HG02884 (cell line): Measurements from ENCODE around the gene RAB40C.
"Not testable (repeated sequence)": the region's sequence is repeated elsewhere in the genome, so short reads cannot be mapped to it uniquely, and the experiment has no call there.

Experiments used
- ATAC-seq: cut with Tn5 transposase; IDR thresholded peaks from one replicate; pipeline ENCODE4 v1.9.1; 2021; ENCODE audit warnings: mild to moderate bottlenecking, moderate library complexity; ENCODE audit not compliant: unreplicated experiment

Gene RAB40C

DNA sequence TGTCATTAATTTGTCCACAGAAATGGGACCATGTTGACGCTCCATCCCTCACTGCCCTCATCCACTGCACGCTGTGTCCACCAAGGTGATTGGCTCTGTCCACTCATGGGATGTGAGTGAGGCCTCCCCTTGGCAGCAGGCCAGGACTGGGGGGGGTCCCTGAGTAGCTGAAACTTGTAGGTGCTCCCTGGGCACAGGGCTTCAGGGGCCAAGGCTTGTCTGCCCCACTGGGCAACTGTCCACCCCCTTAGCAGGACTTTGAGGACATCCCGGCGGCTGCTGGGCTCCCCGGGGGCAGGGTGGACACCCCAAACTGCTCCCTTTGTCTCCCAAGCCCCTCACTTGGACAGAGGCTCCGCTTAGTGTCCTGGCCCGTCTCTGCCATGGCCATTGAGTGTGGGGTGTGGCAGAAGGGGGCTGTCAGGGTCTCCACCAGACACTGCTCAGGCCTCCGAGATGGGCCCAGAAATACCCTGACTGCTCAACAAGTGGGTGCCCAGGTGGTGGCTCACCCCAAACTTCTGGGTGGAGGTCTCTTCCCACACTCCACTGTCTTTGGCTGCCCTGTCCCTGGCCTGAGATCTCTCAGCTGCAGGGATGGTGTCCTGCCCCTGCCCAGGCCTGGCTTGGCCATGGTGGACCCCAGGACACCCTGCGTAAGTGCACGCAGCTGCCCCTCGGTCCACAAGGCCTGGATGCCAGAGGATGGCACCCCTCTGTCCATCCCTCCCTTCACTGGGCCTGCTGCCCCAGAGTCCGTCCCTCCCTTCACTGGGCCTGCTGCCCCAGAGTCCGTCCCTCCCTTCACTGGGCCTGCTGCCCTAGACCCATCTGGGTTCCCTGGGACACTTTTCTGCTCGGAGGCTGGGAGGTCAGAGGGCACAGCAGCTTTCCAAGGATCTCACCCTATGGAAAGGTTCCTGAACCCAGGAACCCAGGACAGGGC lies 2.9 kb upstream of the RAB40C start:
- no peak for ATAC-seq

DNA sequence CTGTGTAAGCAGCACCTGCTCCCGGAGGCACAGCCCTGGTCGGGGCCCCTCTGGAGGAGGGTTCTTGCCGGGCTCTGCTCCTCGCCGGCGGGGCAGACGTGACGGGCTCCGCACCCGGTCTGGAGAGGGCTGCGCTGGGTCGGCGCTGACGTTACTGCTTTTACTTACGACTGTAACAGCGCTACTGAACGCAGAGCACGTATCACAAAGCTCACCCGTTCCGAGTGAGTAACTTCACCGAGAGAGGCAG lies 1.3 kb upstream of the RAB40C start:
- no peak for ATAC-seq

DNA sequence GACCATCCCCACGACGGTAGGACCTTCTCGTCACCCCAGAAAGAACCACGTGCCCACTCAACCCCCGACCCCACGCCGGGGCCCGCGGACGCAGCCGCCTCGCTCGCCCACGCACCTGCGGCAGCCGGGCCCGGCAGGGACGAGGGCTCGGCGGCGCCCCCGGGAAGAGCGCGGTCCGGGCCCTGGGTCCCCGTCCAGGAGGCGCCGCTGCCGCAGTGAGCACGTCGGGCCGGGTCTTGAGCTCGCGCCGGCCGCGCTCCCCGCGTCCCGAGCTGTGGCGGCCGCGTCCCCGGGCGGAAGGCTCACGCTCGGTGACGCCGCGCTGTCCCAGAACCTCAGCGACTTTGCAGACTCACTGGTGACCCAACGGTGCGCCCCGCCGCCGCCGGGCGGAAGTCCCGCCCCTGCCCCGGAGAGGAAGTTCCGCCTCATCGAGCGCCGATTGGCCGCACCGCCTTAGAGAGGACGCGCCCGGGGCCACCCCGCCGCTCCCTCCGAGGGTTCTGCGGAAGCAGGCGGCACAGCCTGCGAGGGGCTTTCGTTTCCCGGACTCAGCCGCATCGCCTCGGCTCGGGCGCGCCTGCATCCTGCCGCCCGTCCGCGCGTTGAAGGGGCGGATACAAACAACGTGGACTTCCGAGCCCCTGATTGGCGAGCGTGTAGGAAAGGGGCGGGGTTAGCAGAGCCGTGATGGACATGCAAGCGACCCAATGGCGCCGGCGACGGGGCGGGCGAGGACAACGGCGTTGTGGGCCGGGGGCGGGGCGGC lies 793 bp upstream of the RAB40C start:
- peak; percentile 68 for ATAC-seq

DNA sequence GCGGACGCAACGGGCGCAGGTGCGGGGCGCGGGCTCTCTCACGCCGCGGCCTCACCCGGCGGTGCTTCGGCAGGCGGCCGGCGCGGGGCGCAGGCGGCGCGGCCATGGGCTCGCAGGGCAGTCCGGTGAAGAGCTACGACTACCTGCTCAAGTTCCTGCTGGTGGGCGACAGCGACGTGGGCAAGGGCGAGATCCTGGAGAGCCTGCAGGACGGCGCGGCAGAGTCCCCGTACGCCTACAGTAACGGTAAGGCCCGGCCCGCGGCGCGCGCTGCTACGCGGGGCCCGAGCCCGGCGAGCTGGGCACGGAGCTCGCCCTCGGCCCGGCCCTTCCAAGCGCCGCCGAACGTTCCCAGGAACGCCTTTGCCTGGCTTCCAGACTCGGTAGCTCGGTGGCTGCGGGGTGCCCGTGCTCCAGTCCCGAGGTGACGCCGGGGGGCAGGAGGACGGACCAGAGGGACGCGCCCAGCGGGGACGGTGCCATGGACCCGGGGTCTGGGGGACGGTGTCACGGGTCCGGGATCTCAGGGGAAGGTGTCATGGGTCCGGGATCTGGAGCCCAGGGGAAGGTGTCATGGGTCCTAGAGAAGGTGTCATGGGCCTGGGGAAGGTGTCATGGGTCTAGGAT lies 435 bp downstream of the RAB40C start:
- no peak for ATAC-seq

DNA sequence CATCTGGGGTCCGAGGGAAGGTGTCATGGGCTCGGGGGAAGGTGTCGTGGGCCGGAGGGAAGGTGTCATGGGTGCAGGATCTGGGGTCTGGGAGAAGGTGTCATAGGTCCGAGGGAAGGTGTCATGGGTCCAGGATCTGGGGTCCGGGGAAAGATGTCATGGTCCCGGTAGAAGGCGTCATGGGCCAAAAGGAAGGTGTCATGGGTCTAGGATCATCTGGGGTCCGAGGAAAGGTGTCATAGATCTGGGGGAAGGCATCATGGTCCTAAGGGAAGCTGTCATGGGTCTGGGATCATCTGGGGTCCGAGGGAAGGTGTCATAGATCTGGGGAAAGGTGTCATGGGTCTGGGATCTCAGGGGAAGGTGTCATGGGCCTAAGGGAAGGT lies 942 bp downstream of the RAB40C start:
- no peak for ATAC-seq

DNA sequence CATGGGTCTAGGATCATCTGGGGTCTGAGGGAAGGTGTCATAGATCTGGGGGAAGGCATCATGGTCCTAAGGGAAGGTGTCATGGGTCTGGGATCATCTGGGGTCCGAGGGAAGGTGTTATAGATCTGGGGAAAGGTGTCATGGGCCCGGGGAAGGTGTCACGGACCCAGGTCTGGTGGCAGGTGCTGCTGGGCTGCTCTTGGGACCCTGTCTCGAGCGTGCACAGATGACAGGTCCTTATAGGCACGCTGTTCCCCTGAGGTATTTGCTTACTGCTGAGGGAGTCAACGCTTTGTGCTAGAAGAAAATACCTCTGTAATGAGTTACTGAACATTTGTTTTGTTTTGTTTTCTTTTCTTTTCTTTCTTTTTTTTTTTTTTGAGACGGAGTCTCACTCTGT lies 1.4 kb downstream of the RAB40C start:
- no peak for ATAC-seq

DNA sequence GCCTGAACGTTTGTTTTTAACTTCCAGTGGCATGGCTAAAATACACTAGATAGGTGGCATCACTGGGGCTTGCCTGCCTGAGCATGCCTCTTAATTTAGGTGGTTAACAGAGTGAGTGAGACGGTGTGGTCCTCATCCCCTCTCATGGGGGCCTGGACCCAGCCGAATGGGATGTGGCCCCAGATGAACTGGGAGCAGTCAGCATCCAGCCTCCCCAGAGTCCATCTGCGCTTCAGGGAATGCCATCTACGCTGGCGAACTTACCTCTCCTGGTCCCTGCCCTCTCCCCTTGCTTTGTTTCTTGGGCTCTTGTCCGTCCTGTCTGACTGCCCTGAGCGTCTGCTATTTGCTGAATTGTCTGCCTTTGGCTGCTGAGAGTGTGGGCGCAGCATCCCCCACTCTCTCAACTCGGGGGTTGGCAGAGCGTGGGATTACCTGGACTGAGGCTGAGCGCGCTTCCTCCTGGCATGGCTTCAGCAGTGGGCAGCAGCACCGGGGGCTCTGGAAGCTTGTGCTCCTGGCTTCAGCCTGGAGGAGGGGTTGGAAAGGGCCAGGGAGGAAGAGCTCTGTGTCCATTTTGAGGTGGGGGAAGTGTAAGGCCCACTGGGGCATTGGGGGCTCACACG lies 2.1 kb downstream of the RAB40C start:
- no peak for ATAC-seq

DNA sequence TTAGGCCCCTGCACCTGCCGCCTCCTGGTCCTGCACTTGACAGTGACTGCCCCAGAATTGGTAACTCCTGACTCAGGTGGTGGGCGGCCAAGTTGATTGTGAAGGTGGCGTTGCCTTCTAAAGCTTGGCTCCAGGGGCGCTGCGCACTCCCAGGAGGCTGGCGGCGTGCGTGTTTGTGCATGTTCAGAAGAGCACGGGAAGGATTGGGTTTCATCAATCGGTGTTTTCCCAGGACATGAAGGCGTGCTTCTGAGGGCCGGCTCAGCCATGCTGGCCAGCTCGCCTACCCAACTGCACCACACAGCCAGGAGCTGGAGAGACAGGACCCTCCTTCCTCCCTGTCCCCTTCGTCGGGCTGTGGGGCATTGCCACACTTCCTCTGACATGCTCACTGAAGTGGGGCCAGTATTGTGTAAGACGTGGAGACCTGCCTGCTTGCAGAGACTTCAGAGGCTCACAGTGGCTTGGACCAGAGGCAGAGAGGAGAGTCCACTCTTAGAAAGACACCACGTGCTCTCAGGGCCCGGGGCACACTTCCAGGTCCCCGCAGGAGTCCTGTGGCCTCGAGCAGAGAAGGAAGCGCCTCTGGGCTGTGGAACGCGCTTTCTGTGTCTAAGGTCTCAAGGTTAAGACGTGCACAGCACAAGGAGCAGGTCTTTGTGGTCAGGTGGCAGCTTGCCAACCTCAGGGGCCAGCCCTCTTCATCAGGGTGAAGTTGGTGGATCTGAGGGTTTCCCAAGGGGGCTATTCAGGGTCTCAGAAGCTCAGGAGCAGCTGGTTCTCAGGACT lies 2.8 kb downstream of the RAB40C start:
- ATAC-seq: no peak

DNA sequence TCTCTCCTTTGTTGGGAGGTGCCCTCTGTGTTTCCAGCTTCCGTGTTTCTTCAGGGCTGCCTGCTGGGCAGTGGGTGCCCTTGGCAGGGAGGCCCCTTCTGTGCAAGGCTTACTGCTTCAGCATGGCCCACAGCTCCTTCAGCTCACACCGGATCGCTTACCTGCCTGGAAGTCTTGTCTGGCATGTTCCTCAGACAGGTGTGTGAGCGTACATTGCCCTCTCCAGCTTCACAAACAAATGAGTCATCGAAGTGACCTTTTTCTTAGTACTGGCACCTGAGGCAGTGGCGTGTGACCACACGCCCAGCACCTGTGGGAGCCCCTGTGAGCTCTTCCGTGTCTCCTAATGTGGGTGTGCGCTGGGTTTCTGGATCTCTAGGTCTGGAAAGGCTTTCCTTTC lies 3.5 kb downstream of the RAB40C start:
- ATAC-seq: no peak

DNA sequence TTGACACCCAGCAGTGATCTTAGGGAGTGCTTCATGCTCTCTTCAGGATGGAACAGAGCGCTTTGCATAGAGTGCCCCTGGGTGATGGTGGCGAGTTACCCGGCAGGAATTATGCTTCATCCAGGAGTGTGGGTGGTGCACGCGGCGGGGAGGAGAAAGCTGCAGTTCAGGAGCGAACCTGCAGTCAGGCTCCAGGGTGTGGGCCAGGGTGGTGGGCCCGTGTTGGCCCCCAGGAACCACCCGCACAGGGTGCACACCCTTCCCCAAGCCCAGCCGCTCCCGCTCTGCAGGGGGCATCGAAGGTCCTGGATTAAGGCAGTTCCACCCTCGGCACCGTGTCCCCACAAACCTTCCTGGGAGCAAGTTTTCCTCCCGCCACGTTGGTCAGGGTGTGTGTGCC lies 3.9 kb downstream of the RAB40C start:
- ATAC-seq: no peak

DNA sequence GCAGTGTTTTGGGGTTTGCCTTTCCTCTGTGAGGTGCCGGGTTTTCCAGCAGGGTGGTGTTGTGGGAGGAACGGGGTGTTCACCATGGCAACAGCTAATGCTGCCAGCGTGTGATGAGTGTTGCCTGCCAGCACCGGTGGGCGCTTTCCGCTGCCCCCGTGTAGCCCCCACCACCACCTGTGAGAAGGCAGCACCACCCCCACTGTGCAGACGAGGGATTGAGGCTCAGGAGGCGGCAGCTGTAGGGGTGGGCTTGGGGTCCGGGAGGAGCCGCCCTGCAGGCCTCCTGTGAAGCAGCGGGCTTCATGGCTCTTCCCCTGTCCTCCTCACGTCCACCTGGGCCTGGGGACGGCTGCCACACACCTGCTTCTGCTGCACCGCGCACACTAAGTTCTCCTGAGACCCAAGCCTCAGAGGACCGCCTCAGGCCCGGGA lies 5.2 kb downstream of the RAB40C start:
- no peak for ATAC-seq

DNA sequence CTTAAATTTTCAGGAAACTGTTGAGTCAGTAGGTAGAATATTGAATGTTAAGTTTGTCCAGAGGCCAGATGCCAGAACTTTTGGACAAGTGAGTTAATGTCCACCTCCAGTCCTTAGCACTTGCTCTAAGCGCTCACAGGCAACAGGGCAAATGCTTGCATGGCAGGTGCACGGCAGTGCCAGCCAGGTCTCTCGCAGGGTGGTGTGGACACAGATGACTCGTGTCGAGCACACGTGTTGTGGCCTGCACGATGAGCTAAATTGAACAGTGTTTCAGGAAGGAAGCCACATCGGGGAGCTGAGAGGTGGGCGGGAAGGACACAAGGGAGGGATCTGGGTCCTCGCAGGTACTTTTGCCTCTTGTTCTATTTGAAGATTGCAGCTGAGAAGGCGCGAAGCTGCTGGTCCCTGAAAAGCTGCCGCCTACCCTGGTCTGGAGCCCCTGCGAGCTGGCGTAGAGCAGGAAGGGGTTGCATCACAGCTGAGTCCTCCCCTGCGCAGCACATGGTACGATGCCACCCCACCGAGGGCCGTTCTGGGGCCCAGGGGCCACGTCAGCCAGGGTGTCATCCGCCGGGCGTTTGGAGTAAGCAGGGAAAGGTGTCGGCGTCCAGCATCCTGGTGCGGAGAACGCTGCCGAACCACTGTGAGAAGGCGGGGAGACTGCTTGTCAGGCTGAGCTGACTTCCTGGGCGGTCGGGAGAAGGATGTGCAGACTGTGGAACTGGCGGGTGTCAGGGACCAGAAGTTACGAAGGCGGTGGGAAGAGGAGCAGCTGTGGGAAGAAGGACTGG lies 6.3 kb downstream of the RAB40C start:
- ATAC-seq: no peak

DNA sequence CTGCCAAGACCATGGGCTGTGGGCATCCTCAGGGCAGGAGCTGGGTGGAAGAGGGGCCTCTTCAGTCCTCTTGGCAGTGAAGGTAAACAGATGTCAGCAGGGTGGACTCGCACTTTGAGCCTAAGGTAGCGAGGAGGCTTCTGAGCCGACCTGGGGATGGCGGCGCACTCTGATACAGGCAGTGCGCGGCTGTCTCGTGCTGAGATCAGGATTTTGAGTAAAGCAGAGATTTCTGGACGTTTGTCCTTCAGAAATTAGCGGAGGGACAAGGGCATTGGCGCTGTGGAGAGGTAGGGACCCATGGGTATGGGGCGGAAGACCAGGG lies 6.8 kb downstream of the RAB40C start:
- ATAC-seq: no peak

DNA sequence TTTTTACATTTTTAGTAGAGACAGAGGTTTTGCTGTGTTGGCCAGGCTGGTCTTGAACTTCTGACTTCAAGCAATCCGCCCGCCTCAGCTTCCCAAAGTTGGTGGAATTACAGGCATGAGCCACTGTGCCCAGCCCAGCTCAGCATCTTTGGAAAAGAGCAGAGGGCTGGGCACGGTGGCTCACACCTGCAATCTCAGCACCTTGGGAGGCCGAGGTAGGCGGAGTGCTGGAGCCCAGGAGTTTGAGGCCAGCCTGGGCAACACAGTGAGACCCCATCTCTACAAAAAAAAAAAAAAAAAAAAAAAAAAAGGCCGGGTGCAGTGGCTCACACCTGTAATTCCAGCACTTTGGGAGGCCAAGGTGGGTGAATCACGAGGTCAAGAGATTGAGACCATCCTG lies 7.8 kb downstream of the RAB40C start:
- not testable (repeated sequence) for ATAC-seq

DNA sequence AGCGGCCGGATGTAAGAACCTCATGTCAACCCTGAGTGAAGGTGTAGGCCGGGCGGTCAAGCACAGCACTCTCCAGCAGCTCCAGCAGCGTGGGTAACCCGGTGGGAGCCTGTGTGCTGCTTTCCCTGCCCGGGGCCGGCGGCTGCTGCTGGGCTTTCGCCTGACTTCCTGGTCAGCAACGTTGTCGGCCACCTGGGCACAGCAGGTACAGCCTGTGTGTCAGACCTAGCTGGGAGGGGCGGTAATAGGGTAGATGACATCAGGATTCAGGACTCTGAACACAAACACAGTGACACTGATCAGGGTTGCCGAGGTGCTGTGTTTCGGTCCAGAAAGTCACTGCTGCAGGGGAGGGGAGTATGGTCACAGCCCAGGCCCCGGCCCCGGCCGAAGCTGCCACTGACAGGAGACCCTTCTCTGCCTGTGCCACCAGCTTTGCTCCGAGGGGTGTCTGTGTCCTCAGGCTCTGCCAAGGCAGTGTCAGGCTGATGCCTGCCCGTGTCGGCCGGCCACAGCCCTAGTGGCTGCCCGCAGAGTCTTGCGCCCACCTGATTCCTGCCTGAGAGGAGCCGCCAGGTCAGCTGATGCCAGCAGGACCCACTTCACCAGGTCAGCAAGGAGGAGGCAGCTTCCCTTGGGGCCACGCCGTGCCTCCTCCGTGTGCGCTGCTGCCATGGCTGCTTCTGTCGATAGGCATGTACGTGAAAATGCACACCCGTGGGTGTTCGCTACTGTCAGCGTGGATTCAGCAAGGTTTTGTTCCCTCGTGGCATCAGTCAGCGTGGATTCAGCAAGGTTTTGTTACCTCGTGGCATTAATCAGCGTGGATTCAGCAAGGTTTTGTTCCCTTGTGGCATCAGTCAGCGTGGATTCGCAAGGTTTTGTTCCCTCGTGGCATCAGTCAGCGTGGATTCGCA lies 9.2 kb downstream of the RAB40C start:
- ATAC-seq: no peak

DNA sequence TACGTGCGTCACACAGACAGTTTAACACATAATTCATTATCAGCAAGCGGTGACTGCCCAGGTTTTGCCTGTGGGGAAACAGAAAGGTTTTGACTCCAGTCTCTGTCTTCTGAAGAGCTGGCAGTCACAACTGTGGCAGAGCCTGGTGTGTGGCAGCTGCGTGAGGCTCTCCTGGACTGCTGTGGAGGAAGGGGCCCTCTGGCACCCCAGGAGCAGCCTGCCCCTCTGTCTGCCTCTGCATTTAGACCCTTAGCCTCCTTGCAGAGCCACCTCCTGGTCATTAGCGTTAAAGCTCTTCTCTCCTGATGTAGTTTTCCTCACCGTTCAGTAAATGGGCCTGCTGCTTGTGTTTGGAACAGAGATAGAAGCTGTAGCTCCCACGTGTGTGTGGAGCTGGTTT lies 10.9 kb downstream of the RAB40C start:
- ATAC-seq: no peak

DNA sequence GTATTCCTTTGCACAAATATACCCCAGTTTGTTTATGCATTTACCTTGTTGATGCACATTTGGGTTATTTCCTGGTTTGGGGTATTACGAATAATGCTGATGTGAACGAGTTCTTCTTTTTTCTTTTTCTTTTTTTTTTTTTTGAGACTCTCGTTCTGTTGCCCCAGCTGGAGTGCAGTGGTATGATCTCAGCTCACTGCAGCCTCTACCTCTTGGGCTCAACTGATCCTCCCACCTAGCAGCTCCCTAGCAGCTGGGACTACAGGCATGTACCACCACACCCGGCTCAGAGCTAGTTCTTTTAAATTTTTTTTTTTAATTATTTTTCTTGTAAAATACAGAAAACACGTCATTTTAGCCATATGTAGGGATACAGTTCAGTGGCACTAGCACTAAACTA lies 14.1 kb downstream of the RAB40C start:
- no peak for ATAC-seq

DNA sequence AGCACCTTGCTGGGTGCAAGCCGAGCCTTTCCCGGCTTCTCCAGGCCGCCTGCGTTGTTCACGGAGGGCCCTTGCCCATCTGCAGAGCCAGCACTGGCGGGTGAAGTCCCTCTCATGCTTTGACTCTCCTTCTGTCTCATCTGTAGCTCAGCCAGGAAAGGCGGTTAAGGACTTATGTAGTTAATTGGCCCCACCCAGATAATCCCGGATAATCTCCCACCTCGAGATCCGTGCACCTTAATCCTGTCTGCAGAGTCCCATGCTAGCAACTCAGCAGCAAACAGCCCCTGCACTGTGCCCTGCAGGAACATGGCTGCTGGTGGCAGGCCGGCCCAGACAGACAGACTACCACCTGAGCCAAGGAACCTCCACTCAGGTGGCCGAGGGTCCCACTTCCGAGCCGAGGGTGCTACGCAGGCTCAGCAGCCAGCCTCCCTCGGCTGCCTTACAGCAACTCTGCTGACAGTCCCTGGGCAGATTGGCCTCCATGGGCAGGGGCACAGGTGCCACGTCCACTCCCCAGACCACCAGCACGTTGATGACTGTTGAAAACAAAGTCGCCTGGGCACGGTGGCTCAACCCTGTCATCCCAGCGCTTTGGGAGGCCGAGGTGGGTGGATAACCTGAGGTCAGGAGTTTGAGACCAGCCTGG lies 16.9 kb downstream of the RAB40C start:
- no peak for ATAC-seq

DNA sequence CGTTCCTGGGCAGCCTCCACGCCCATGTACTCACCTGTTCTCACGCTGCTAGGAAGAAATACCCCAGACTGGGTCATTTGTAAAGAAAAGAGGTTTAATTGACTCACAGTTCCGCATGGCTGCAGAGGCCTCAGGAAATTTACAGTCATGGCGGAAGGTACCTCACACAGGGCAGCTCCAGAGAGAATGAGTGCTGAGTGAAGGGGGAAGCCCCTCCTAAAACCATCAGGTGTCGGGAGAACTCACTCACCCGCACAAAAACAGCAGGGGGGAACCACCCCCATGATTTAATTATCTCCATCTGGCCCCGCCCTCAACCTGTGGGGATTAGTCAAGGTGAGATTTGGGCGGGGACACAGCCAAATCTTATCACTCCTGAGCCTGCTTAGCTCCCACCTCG lies 18.2 kb downstream of the RAB40C start:
- ATAC-seq: no peak
